PC-3 (cell line): ENCODE results near the gene CALHM2.

Experiments used
- CTCF ChIP-seq: fragments of 300-600 bp; sonication (generic); conservative IDR thresholded peaks from 2 replicates; pipeline ENCODE4 v1.5.1; 2017; ENCODE audit warnings: antibody characterized with exemption, low read depth, mild to moderate bottlenecking, low read length
- EZH2 ChIP-seq: fragments of 300-600 bp; sonication (generic); IDR thresholded peaks from one replicate; pipeline ENCODE4 v1.6.1; 2017; ENCODE audit warnings: antibody characterized with exemption, mild to moderate bottlenecking, low read length; ENCODE audit not compliant: unreplicated experiment
- EZH2phosphoT487 ChIP-seq: fragments of 300-600 bp; sonication (generic); IDR thresholded peaks from 2 replicates; pipeline ENCODE4 v1.6.1; 2018; ENCODE audit warnings: mild to moderate bottlenecking, antibody characterized with exemption, low read length, borderline replicate concordance

- TF ChIP-seq CTCF: no peak
- no peak for TF ChIP-seq EZH2phosphoT487
- TF ChIP-seq EZH2: no peak
Observed at GRCh38 chr10:103498936-103499638, 46.9 kb upstream of the CALHM2 start.
